GM10266 (cell line): ENCODE data around the gene GRID2.

ENCODE experiments used
- DNase-seq: peaks from one replicate; pipeline ENCODE4 v3.0.0; 2012; ENCODE audit errors: extremely low spot score
- TF ChIP-seq, protein P1 (sequence below): IDR thresholded peaks from 2 replicates; pipeline ENCODE4 v1.5.1; 2012; ENCODE audit warnings: mild to moderate bottlenecking, low read depth; ENCODE audit not compliant: control insufficient read depth, insufficient read depth; ENCODE audit errors: missing control alignments

The GRID2 gene

DNA sequence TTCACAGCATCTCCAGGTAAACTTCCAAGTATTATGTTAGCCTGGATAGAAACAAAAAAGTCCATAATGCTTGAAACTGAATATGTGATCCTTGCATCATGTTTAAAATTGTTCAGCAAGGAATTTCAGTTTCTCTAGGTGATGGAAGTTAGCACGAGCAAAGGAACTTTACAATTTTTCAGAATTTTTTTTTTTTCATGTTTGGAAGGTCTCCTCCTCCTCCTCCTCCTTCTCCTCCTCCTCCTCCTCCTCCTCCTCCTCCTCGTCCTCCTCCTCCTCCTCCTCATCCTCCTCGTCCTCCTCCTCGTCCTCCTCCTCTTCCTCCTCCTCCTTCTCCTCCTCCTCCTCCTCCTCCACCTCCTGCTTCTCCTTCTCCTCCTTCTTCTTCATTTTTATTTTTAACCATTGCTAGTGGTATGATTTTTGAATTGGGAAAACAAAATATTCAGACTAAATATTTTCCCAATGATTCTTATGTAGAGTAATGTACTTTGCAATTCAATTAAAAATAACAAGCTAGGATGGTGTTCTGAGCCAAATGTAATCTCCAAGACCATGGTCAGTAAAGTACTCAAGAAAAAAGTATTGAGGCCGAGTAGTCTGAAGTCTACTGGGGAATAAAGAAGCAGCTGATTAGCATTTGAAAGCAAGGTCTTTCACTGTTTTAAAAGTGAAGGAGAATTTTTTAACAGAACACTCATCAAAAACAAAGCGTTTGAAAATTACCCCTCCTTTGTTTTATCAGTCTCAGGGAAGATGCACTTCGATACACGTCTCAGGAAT, 1103.9 kb downstream of the GRID2 start:
- TF ChIP-seq, protein P1, sequence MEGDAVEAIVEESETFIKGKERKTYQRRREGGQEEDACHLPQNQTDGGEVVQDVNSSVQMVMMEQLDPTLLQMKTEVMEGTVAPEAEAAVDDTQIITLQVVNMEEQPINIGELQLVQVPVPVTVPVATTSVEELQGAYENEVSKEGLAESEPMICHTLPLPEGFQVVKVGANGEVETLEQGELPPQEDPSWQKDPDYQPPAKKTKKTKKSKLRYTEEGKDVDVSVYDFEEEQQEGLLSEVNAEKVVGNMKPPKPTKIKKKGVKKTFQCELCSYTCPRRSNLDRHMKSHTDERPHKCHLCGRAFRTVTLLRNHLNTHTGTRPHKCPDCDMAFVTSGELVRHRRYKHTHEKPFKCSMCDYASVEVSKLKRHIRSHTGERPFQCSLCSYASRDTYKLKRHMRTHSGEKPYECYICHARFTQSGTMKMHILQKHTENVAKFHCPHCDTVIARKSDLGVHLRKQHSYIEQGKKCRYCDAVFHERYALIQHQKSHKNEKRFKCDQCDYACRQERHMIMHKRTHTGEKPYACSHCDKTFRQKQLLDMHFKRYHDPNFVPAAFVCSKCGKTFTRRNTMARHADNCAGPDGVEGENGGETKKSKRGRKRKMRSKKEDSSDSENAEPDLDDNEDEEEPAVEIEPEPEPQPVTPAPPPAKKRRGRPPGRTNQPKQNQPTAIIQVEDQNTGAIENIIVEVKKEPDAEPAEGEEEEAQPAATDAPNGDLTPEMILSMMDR = no peak
- DNase-seq = no peak

DNA sequence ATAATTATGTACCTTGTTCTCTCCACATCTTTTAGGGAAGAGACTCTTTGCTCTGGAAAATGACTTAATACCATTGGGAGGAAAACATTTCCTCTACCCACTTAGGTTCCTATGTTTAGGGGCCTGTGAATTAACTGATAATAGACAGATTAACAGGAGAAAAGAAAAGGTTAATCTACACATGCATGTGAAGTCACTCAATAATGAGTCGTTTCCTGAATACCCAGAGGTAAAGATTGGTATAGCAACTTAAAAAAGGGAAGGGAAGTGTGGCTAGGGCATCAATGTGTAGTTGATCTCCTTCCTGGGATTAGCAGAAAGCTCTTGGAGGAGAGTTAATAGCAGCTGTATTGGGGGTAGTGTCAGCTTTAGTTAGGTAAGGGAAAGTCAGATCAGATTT, 1105.3 kb downstream of the GRID2 start:
- TF ChIP-seq, protein P1 = no peak
- DNase-seq = no peak

DNA sequence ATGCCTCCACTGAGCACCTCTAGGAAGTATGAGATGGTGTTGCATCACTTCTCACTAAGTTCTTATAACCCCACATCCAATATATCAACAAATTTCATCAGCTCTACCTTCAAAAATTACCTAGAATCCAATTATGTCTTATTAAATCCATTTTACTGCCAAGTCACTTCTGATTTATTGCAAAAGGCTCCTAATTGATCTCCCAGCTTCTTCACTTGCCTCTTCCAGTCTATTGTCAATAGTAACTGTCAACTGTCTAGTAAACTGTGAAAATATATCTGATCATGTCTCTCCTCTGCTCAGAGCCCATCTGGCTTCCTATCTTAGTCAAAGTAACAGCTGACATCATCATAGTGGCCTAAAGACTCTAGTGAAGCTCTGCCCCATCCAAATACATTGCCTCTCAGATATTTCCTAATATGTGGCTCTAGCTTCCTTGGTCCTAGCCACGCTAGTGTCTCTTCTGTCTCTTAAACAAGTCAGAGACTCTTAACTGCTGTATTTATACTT, 1110.3 kb downstream of the GRID2 start:
- DNase-seq = no peak
- TF ChIP-seq, protein P1 = no peak

DNA sequence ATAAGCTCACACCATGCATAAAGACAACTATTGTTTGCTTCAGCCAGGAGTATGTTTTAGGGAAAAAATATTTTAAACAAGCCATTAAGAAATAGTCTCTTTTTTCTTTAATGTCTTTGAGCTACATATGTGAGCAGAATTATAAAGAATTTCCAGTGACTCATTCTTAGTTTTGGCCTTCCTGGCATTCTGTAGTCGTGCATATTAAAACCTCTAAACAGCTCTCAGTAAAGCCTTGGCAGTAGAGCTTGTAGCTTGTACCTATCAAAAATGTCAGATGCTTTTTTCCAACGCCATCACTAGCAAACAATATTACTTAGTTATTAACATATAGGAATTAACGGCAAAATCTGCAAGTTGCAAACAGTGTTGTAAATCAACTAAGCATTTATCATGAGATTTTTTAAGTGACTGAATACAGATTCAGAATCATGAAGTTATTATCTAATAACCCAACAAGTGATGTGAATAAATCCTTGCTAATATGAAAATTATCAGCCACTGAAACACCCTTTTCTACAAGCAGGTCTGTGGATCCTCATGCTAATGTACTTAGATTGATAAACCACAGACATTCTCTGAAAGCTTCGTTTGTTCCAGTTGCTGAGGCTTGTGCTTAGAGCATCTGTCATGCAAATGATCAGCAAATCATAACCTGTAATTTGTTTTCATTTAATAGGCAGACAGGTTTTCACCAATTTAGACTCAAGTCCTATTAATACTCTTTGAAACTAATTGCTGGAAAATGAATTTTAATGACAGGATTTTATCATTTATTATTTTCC, 1112.8 kb downstream of the GRID2 start:
- DNase-seq = no peak
- TF ChIP-seq, protein P1 = no peak

DNA sequence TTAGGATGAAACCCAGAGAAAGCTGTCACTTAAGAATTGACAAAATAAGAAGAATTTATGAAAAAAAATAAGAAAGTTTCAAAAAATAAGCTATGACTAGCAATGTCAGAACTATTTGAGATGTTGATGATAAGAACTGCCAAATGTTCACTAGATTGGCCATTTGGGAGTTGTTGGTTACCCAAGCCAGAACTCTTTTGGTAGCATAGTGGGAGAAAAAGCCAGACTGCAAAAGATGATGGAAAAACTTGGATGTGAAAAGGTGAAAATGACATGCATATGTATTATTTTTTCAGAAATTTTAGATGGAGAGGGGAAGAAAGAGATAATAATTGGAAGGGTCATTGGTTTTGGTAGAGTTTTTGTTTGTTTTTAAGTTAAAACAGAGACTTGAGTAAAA, 1127.6 kb downstream of the GRID2 start:
- TF ChIP-seq, protein P1 = no peak
- DNase-seq = no peak

DNA sequence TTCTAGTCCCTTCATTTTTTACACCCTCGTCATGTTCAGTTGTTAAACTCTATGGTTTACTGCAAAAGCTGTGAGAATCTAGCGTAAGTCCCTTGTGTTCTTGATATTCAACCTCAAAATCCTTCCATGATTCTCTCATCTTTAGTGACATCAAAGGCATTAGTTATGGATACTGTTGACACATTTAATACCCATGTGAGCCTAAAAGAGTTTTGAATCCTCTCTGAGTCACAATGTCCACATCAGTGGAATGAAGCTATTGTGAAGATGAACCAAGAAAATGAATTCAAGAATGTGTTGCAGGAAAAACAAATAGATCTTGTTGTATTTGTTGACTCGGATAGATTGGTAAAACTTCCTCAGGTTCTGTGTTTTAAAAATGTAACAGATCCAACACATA, 1130.1 kb downstream of the GRID2 start:
- TF ChIP-seq, protein P1 = no peak
- no peak for DNase-seq

DNA sequence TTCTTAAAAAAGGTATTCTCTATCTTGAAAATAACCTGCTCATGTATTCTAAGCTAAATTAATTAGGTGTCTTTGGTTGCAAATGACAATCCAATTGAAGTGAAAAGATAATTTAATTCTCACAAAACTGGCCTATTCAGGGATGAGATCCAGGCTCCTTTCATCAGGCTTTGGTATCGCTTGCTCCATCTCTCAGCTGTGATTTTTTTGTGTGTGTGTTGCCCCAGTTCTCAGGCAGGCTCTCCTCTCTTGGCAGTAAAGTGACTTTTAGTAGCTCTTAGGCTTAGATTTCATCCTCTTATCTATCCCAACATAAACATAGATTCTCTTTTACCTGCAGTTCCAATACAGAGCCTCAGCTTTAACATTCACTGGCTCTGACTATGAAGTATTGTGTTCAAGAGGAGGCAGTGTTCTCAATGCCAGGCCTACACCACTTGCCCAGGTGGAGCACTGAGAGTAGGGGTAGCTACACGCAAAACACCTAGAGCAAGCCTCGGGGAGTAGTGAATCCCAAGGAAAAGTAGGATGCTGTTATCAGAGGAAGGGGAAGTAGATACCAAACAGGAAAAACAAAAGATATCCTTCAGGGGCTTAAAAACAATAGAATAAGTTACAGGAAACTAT, 1132.3 kb downstream of the GRID2 start:
- TF ChIP-seq, protein P1 = no peak
- DNase-seq = no peak
